Daoy (cell line): ENCODE measurements around the gene ORMDL3. TPM values are rescaled to one million over a fixed set of nuclear protein-coding genes. Genes with fewer than 3 reads are reported as not detected.

ENCODE experiments used
- DNase-seq: peaks from one replicate; pipeline ENCODE4 v3.0.0-alpha.2; 2015; ENCODE audit warnings: low read depth
- total RNA-seq: library from RNA; depleted of rRNA; stranded (reverse); fragments of >200 nt; shearing (Covaris generic); gene quantifications from 2 replicates; pipeline ENCODE4 v1.2.3, GENCODE V29; 2014; rRNA removed

Gene ORMDL3
- total RNA-seq, 1 experiment from 2014 or later, result 27.1 TPM

DNA sequence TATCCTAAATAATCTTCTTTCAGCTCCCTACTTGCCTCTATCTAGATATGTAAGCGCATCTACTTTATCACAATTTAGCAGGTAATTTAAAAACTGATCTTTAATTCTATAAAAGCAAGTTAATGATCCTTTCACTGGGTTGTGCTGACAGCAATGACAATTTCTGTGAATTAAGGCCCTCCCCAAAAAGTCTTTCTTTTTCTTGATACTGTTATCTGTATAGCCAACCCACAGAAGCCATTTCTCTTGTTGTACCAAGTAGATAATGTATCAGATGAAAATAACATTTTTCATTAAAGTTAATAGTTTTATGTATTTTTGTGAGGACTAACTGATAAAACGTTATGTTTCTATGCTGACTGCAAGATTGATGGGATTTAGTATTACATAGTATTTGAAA is 55.6 kb downstream of the ORMDL3 start:
- DNase-seq, result no peak

Other genes starting within 250 kb of the ORMDL3 start
- 5.1 and 10.0 TPM in 2 replicates for gene PGAP3, start 239.5 kb downstream of the ORMDL3 start, total RNA-seq
- 6.8 and 13.2 TPM in 2 replicates for gene ERBB2, start 227.5 kb downstream of the ORMDL3 start, total RNA-seq
- gene MIEN1, start 197.1 kb downstream of the ORMDL3 start, total RNA-seq, result 35.8 and 41.9 TPM in 2 replicates
- 0.11 and 0.15 TPM in 2 replicates for gene GRB7, start 189.7 kb downstream of the ORMDL3 start, total RNA-seq
- 0.30 and 0.74 TPM in 2 replicates for gene IKZF3, start 63.3 kb downstream of the ORMDL3 start, total RNA-seq
- gene ZPBP2, start 59.4 kb downstream of the ORMDL3 start, total RNA-seq, result not detected in 2 replicates
- 0.57 and 2.5 TPM in 2 replicates for gene GSDMB, start 9.0 kb downstream of the ORMDL3 start, total RNA-seq
- not detected in 2 replicates for gene LRRC3C, start 131 bp upstream of the ORMDL3 start, total RNA-seq
- not detected in 2 replicates for gene GSDMA, start 35.4 kb upstream of the ORMDL3 start, total RNA-seq
- gene PSMD3, start 53.2 kb upstream of the ORMDL3 start, total RNA-seq, result 146 and 185 TPM in 2 replicates
- gene CSF3, start 87.8 kb upstream of the ORMDL3 start, total RNA-seq, result 0.29 TPM in 1 of 2 replicates, not detected in the other
- gene MED24, start 126.8 kb upstream of the ORMDL3 start, total RNA-seq, result 31.8 and 39.2 TPM in 2 replicates
- 4.4 and 7.7 TPM in 2 replicates for gene THRA, start 135.4 kb upstream of the ORMDL3 start, total RNA-seq
- gene NR1D1, start 173.0 kb upstream of the ORMDL3 start, total RNA-seq, result 0.80 and 1.4 TPM in 2 replicates
- gene MSL1, start 194.4 kb upstream of the ORMDL3 start, total RNA-seq, result 46.5 and 52.5 TPM in 2 replicates
- 47.8 and 56.5 TPM in 2 replicates for gene CASC3, start 212.9 kb upstream of the ORMDL3 start, total RNA-seq
- gene RAPGEFL1, start 249.9 kb upstream of the ORMDL3 start, total RNA-seq, result 0.51 and 1.2 TPM in 2 replicates